RWPE1 (cell line): ENCODE results near the gene IRF9.

Experiments used
- CTCF ChIA-PET: fragments of 350-600 bp; sonication (Branson Sonifier 250); formaldehyde crosslinking; extraction: SDS; loops from one replicate; lab custom pipeline; 2021; lab: Yijun Ruan, JAX
- POLR2A ChIA-PET: fragments of 400-600 bp; formaldehyde crosslinking; extraction: SDS; loops from one replicate; lab custom pipeline; 2020; ENCODE audit warnings: antibody characterized with exemption; ENCODE audit not compliant: low non-redundant PET; lab: Yijun Ruan, JAX
- DNase-seq: peaks from one replicate; pipeline ENCODE4 v3.0.0; 2012; ENCODE audit warnings: low spot score
- H3K27ac ChIP-seq: fragments of 450-650 bp; 2 replicates; pipeline ENCODE4 v1.5.1; 2017
- CTCF ChIP-seq: fragments of 450-650 bp; conservative IDR thresholded peaks from 2 replicates; pipeline ENCODE4 v1.5.1; 2017; ENCODE audit warnings: low read depth, mild to moderate bottlenecking

Gene IRF9

GRCh38 chr14:24135834-24136683, 25.0 kb upstream of the IRF9 start, which contains the start of gene PSME1:
Gene PSME1, plus strand, starts transcription at chr14:24136194. Its CDS starts 69 bp downstream, at chr14:24136263.
- DNase-seq = peak; percentile 94
- POLR2A ChIA-PET = interaction anchor here (0.9 to 2.6 kb wide), 3 partner anchors 11 to 22 kb away, joined by 3 to 12 read pairs (median 5); partner anchors contain the start of genes DCAF11, NRL, PSME2 and RNF31
- CTCF ChIA-PET = interaction anchor here (1.3 kb wide), 1 partner anchor 25 kb away, joined by 7 read pairs; the partner anchor contains the start of gene IRF9
- no peak for TF ChIP-seq CTCF
- peak within 1 kb of the TSS; percentile 96 for H3K27ac ChIP-seq

GRCh38 chr14:24136684-24137528, 24.2 kb upstream of the IRF9 start:
- POLR2A ChIA-PET = interaction anchor here (0.6 to 2.6 kb wide), 2 partner anchors 10 to 23 kb away, joined by 3 to 12 read pairs; partner anchors contain the start of genes DCAF11, NRL and RNF31
- no peak for TF ChIP-seq CTCF
- H3K27ac ChIP-seq = peak overlapping the region; percentile 96
- DNase-seq = no peak
- CTCF ChIA-PET = interaction anchor here (0.6 to 1.4 kb wide), 4 partner anchors 10 to 29 kb away, joined by 4 to 7 read pairs (median 4); partner anchors contain the start of genes IRF9, PSME2 and RNF31

GRCh38 chr14:24137529-24138395, 23.3 kb upstream of the IRF9 start:
- no peak for TF ChIP-seq CTCF
- H3K27ac ChIP-seq = peak overlapping the region; percentile 96
- POLR2A ChIA-PET = interaction anchor here (0.6 to 2.6 kb wide), 4 partner anchors 9 to 24 kb away, joined by 3 to 12 read pairs (median 4); partner anchors contain the start of genes DCAF11, IRF9, NRL and PSME2
- CTCF ChIA-PET = interaction anchor here (0.5 to 1.4 kb wide), 6 partner anchors 9 to 36 kb away, joined by 3 to 5 read pairs (median 4); partner anchors contain the start of genes PSME2 and RNF31
- no peak for DNase-seq

GRCh38 chr14:24138396-24139271, 22.4 kb upstream of the IRF9 start:
- POLR2A ChIA-PET = interaction anchor here (0.8 to 1.3 kb wide), 2 partner anchors 8 to 23 kb away, joined by 3 to 4 read pairs; partner anchors contain the start of genes IRF9, PSME2 and RNF31
- no peak for DNase-seq
- CTCF ChIA-PET = interaction anchor here (0.5 to 1.4 kb wide), 5 partner anchors 11 to 1217 kb away, joined by 3 to 4 read pairs (median 4); no protein-coding TSS in a partner anchor
- TF ChIP-seq CTCF = no peak
- peak overlapping the region; percentile 96 for H3K27ac ChIP-seq
